Transverse colon (tissue), 3 donors: ENCODE measurements around the gene DAND5.

Experiments
- POLR2A ChIP-seq: fragments of 450-650 bp; IDR thresholded peaks from one replicate; pipeline ENCODE4 v1.6.1; 2016; ENCODE audit warnings: antibody characterized with exemption, mild to moderate bottlenecking, moderate library complexity
- TF ChIP-seq, protein P1 (sequence below), 5 experiments: fragments of 200-600 bp in 3 of 5; fragments of 450-650 bp in 2 of 5; sonication (generic) in 3 of 5; IDR thresholded peaks; 1 replicate in 2 of 5; 2 replicates in 3 of 5; pipeline ENCODE4 v1.5.1; 2016 to 2017; ENCODE audit warnings: antibody characterized with exemption in 5 of 5, inconsistent platforms in 3 of 5, mild to moderate bottlenecking in 2 of 5, moderate library complexity in 1 of 5

DNA sequence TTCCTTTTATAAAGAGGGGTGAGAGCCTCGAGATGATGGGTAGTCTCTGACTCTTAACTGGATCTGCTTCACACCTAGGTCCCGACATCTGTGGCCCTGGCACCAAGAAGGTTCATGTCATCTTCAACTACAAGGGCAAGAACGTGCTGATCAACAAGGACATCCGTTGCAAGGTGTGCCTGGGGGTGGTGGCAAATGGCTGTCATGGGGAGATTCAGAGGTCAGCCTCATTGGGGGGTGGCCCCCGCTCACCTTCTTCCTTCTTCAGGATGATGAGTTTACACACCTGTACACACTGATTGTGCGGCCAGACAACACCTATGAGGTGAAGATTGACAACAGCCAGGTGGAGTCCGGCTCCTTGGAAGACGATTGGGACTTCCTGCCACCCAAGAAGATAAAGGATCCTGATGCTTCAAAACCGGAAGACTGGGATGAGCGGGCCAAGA lies 29.4 kb upstream of the DAND5 start:
- TF ChIP-seq, protein P1, sequence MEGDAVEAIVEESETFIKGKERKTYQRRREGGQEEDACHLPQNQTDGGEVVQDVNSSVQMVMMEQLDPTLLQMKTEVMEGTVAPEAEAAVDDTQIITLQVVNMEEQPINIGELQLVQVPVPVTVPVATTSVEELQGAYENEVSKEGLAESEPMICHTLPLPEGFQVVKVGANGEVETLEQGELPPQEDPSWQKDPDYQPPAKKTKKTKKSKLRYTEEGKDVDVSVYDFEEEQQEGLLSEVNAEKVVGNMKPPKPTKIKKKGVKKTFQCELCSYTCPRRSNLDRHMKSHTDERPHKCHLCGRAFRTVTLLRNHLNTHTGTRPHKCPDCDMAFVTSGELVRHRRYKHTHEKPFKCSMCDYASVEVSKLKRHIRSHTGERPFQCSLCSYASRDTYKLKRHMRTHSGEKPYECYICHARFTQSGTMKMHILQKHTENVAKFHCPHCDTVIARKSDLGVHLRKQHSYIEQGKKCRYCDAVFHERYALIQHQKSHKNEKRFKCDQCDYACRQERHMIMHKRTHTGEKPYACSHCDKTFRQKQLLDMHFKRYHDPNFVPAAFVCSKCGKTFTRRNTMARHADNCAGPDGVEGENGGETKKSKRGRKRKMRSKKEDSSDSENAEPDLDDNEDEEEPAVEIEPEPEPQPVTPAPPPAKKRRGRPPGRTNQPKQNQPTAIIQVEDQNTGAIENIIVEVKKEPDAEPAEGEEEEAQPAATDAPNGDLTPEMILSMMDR (IDR thresholded peaks at IDR 0.05), result no peak
- TF ChIP-seq POLR2A, result no peak
